ENCODE results near the gene SLC16A1. TPM values are rescaled to one million over a fixed set of nuclear protein-coding genes. Genes with fewer than 3 reads are reported as not detected.

SLC16A1 gene
- total RNA-seq, 1 experiment from 2014 or later, result 116 TPM

- H3K27me3 ChIP-seq (ENCODE audit: low read length), result no peaks in the 10 kb centered on the region
- DNase-seq (no peak), ATAC-seq (no peak)
- no peak overlapping the region for H3K9ac ChIP-seq (ENCODE audit: low read length)
- H3K4me1 ChIP-seq (ENCODE audit: insufficient read depth, low read length), result no peaks in the 10 kb centered on the region
- no peaks in the 10 kb centered on the region for H3F3A ChIP-seq (ENCODE audit: low read length, unreplicated experiment)
- H3K79me2 ChIP-seq (ENCODE audit: low read length), result no peaks in the 10 kb centered on the region
- H3K4me2 ChIP-seq (ENCODE audit: low read length), result no peak overlapping the region
- ChIA-PET POLR2A (ENCODE audit: unreplicated experiment) (no interaction called here), CTCF (no interaction called here)
- intact Hi-C loops (cut with micrococcal nuclease), result no loop called here
- no peaks in the 10 kb centered on the region for H3K9me3 ChIP-seq (ENCODE audit: low read length)
- H3K27ac ChIP-seq (ENCODE audit: low read length), result no peak overlapping the region
- H3K36me3 ChIP-seq (ENCODE audit: low read depth, low read length), result no peaks in the 10 kb centered on the region
- no peaks in the 10 kb centered on the region for H3K9me2 ChIP-seq (replicated peaks; ENCODE audit: low read length)
- no TSS peak for BruUV-seq (replicated peaks)
- H3K4me3 ChIP-seq (ENCODE audit: low read length), result no peak overlapping the region
- no peak overlapping the region for H2AFZ ChIP-seq (ENCODE audit: low read length)
- TF ChIP-seq, protein P1, sequence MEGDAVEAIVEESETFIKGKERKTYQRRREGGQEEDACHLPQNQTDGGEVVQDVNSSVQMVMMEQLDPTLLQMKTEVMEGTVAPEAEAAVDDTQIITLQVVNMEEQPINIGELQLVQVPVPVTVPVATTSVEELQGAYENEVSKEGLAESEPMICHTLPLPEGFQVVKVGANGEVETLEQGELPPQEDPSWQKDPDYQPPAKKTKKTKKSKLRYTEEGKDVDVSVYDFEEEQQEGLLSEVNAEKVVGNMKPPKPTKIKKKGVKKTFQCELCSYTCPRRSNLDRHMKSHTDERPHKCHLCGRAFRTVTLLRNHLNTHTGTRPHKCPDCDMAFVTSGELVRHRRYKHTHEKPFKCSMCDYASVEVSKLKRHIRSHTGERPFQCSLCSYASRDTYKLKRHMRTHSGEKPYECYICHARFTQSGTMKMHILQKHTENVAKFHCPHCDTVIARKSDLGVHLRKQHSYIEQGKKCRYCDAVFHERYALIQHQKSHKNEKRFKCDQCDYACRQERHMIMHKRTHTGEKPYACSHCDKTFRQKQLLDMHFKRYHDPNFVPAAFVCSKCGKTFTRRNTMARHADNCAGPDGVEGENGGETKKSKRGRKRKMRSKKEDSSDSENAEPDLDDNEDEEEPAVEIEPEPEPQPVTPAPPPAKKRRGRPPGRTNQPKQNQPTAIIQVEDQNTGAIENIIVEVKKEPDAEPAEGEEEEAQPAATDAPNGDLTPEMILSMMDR (conservative IDR thresholded peaks at IDR 0.05; ENCODE audit: low read depth, low read length), result no peak
- TF ChIP-seq EZH2 (IDR thresholded peaks at IDR 0.05; ENCODE audit: low read length, unreplicated experiment) (no peak), EZH2phosphoT487 (IDR thresholded peaks at IDR 0.05; ENCODE audit: borderline replicate concordance, low read length) (no peak)
- H4K20me1 ChIP-seq (ENCODE audit: low read length), result no peaks in the 10 kb centered on the region
Measured at GRCh38 chr1:113002297-113002696, 46.3 kb upstream of the SLC16A1 start.

GRCh38 chr1:112998592-112999235, 42.7 kb upstream of the SLC16A1 start:
- H3K9ac ChIP-seq (ENCODE audit: low read length), result no peak overlapping the region
- intact Hi-C loops (cut with micrococcal nuclease), result no loop called here
- POLR2A ChIA-PET (ENCODE audit: unreplicated experiment), result no interaction called here
- H3K79me2 ChIP-seq (ENCODE audit: low read length), result no peaks in the 10 kb centered on the region
- no peaks in the 10 kb centered on the region for H3K9me2 ChIP-seq (replicated peaks; ENCODE audit: low read length)
- no peaks in the 10 kb centered on the region for H3K27me3 ChIP-seq (ENCODE audit: low read length)
- no peaks in the 10 kb centered on the region for H3K36me3 ChIP-seq (ENCODE audit: low read depth, low read length)
- H2AFZ ChIP-seq (ENCODE audit: low read length), result no peak overlapping the region
- no peak overlapping the region for H3K27ac ChIP-seq (ENCODE audit: low read length)
- ATAC-seq (no peak), DNase-seq (no peak)
- BruUV-seq (replicated peaks), result no TSS peak
- TF ChIP-seq, protein P1 (conservative IDR thresholded peaks at IDR 0.05; ENCODE audit: low read depth, low read length), result no peak
- no peak for TF ChIP-seq EZH2phosphoT487 (IDR thresholded peaks at IDR 0.05; ENCODE audit: borderline replicate concordance, low read length)
- no peak for TF ChIP-seq EZH2 (IDR thresholded peaks at IDR 0.05; ENCODE audit: low read length, unreplicated experiment)
- H3K4me3 ChIP-seq (ENCODE audit: low read length), result no peak overlapping the region
- no peaks in the 10 kb centered on the region for H3F3A ChIP-seq (ENCODE audit: low read length, unreplicated experiment)
- no peaks in the 10 kb centered on the region for H4K20me1 ChIP-seq (ENCODE audit: low read length)
- no peak overlapping the region for H3K4me2 ChIP-seq (ENCODE audit: low read length)
- H3K9me3 ChIP-seq (ENCODE audit: low read length), result no peaks in the 10 kb centered on the region
- CTCF ChIA-PET, result no interaction called here
- H3K4me1 ChIP-seq (ENCODE audit: insufficient read depth, low read length), result 0 out of 2 replicates have a peak, but pooled peaks cover 8% of the 10 kb centered on the region

DNA sequence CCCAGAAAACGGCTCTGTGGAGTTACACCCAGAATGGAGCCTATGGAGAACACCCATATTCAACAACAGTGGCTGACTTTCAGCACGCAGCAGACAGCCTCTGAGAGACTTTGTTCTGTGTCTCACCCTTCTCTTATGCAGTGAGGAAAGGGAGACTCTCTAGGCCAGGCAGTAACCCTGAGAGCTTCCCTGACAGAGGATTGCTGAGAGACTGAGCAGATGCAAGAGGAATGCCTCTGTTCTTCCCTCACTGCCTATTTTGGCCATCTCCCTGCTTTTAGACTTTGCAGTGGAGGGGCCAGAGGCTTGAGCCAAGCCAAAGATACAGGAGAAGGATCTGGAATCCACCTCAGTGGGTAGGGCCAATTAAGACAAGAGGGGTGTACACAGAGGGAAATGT, 41.8 kb upstream of the SLC16A1 start:
- DNase-seq, result no peak
- H3K9me3 ChIP-seq (ENCODE audit: low read length), result no peaks in the 10 kb centered on the region
- H3K27me3 ChIP-seq (ENCODE audit: low read length), result no peaks in the 10 kb centered on the region
- H3K79me2 ChIP-seq (ENCODE audit: low read length), result no peaks in the 10 kb centered on the region
- no peak overlapping the region for H2AFZ ChIP-seq (ENCODE audit: low read length)
- no peak overlapping the region for H3K4me2 ChIP-seq (ENCODE audit: low read length)
- H4K20me1 ChIP-seq (ENCODE audit: low read length), result no peaks in the 10 kb centered on the region
- no peaks in the 10 kb centered on the region for H3K36me3 ChIP-seq (ENCODE audit: low read depth, low read length)
- POLR2A ChIA-PET (ENCODE audit: unreplicated experiment), result no interaction called here
- intact Hi-C loops (cut with micrococcal nuclease), result no loop called here
- H3K9ac ChIP-seq (ENCODE audit: low read length), result no peak overlapping the region
- no peak for ATAC-seq
- no peak overlapping the region for H3K27ac ChIP-seq (ENCODE audit: low read length)
- H3F3A ChIP-seq (ENCODE audit: low read length, unreplicated experiment), result no peaks in the 10 kb centered on the region
- H3K4me3 ChIP-seq (ENCODE audit: low read length), result no peak overlapping the region
- 0 out of 2 replicates have a peak, but pooled peaks cover 8% of the 10 kb centered on the region for H3K4me1 ChIP-seq (ENCODE audit: insufficient read depth, low read length)
- no TSS peak for BruUV-seq (replicated peaks)
- H3K9me2 ChIP-seq (replicated peaks; ENCODE audit: low read length), result no peaks in the 10 kb centered on the region
- CTCF ChIA-PET, result no interaction called here
- TF ChIP-seq EZH2phosphoT487 (IDR thresholded peaks at IDR 0.05; ENCODE audit: borderline replicate concordance, low read length) (no peak), EZH2 (IDR thresholded peaks at IDR 0.05; ENCODE audit: low read length, unreplicated experiment) (no peak)
- TF ChIP-seq, protein P1 (conservative IDR thresholded peaks at IDR 0.05; ENCODE audit: low read depth, low read length), result no peak
